SIG-M5 (cell line): Measurements from ENCODE around the gene GNG14.
"Not testable (repeated sequence)": the region's sequence is repeated elsewhere in the genome, so short reads cannot be mapped to it uniquely, and the experiment has no call there.

Source experiments
- DNase-seq: peaks from one replicate; lab custom pipeline; 2025; lab: John Stamatoyannopoulos, UW

GNG14 gene

GRCh38 chr19:12667731-12668302 is 20.0 kb upstream of the GNG14 start:
- DNase-seq = no peak

- DNase-seq = no peak
These were observed 19.5 kb upstream of the GNG14 start for GRCh38 chr19:12668346-12668745.

GRCh38 chr19:12668932-12669269 is 18.9 kb upstream of the GNG14 start:
- DNase-seq = no peak

- no peak for DNase-seq
These were observed 18.3 kb upstream of the GNG14 start for GRCh38 chr19:12669270-12670158.

- DNase-seq = no peak
These were observed 17.5 kb upstream of the GNG14 start for GRCh38 chr19:12670159-12670928.

GRCh38 chr19:12672744-12673143 is 15.1 kb upstream of the GNG14 start:
- no peak for DNase-seq

- no peak for DNase-seq
These were observed 12.4 kb upstream of the GNG14 start for GRCh38 chr19:12675399-12675798.

- no peak for DNase-seq
These were observed 11.9 kb upstream of the GNG14 start for GRCh38 chr19:12675940-12676339.

- no peak for DNase-seq
These were observed 11.4 kb upstream of the GNG14 start for GRCh38 chr19:12676384-12676792.

GRCh38 chr19:12676928-12677327 is 10.9 kb upstream of the GNG14 start:
- DNase-seq = no peak

- DNase-seq = not testable (repeated sequence)
These were observed 9.8 kb upstream of the GNG14 start for GRCh38 chr19:12678039-12678438.

GRCh38 chr19:12680034-12680433 is 7.8 kb upstream of the GNG14 start:
- no peak for DNase-seq

GRCh38 chr19:12681074-12681987 is 6.5 kb upstream of the GNG14 start, which contains the start of gene DHPS:
Gene DHPS, minus strand, starts transcription at chr19:12681880. Its CDS starts 114 bp downstream, at chr19:12681766.
- DNase-seq = peak; percentile 80

- DNase-seq = no peak
These were observed 2.0 kb upstream of the GNG14 start for GRCh38 chr19:12685831-12686230.

- no peak for DNase-seq
These were observed 1.2 kb downstream of the GNG14 start for GRCh38 chr19:12689012-12689411.

- DNase-seq = no peak
These were observed 1.9 kb downstream of the GNG14 start for GRCh38 chr19:12689581-12690216.

- DNase-seq = no peak
These were observed 5.2 kb downstream of the GNG14 start for GRCh38 chr19:12692960-12693359.

GRCh38 chr19:12694641-12695040 is 6.8 kb downstream of the GNG14 start:
- DNase-seq = no peak

GRCh38 chr19:12695096-12695495 is 7.3 kb downstream of the GNG14 start:
- DNase-seq = no peak

GRCh38 chr19:12695514-12695913 is 7.7 kb downstream of the GNG14 start:
- DNase-seq = no peak

GRCh38 chr19:12695997-12696365 is 8.2 kb downstream of the GNG14 start:
- no peak for DNase-seq
